IPS-18a (cell line): Measurements from ENCODE around the gene FGL2.
"Not testable (repeated sequence)": the region's sequence is repeated elsewhere in the genome, so short reads cannot be mapped to it uniquely, and the experiment has no call there.

Source experiments
- H3K27ac ChIP-seq: one replicate; pipeline ENCODE4 v1.5.1; 2013; ENCODE audit warnings: low read length
- H3K27me3 ChIP-seq: one replicate; pipeline ENCODE4 v1.6.1; 2013; ENCODE audit warnings: mild to moderate bottlenecking, low read length; ENCODE audit not compliant: control insufficient read depth, insufficient read depth
- H3K36me3 ChIP-seq: one replicate; pipeline ENCODE4 v1.6.1; 2013; ENCODE audit warnings: low read depth, low read length; ENCODE audit not compliant: control insufficient read depth
- H3K4me1 ChIP-seq: one replicate; pipeline ENCODE4 v1.6.1; 2013; ENCODE audit warnings: low read depth, low read length; ENCODE audit not compliant: control insufficient read depth
- H3K4me3 ChIP-seq: one replicate; pipeline ENCODE4 v1.5.1; 2013; ENCODE audit warnings: low read length
- H3K9ac ChIP-seq: one replicate; pipeline ENCODE4 v1.6.1; 2013; ENCODE audit warnings: mild to moderate bottlenecking, low read length, moderate library complexity
- H3K9me3 ChIP-seq: one replicate; pipeline ENCODE4 v1.6.1; 2013; ENCODE audit warnings: low read depth, low read length; ENCODE audit not compliant: control insufficient read depth

The FGL2 gene

GRCh38 chr7:77235276-77235675 is 35.7 kb upstream of the FGL2 start:
- no peaks in the 10 kb centered on the region for H3K36me3 ChIP-seq
- no peak overlapping the region for H3K27ac ChIP-seq
- no peak overlapping the region for H3K4me3 ChIP-seq
- no peaks in the 10 kb centered on the region for H3K4me1 ChIP-seq
- H3K27me3 ChIP-seq, result no peaks in the 10 kb centered on the region
- H3K9me3 ChIP-seq, result no peaks in the 10 kb centered on the region
- no peak overlapping the region for H3K9ac ChIP-seq

- no peak overlapping the region for H3K9ac ChIP-seq
- no peak overlapping the region for H3K27ac ChIP-seq
- no peaks in the 10 kb centered on the region for H3K4me1 ChIP-seq
- no peak overlapping the region for H3K4me3 ChIP-seq
- no peaks in the 10 kb centered on the region for H3K36me3 ChIP-seq
- H3K9me3 ChIP-seq, result no peaks in the 10 kb centered on the region
- H3K27me3 ChIP-seq, result no peaks in the 10 kb centered on the region
Measured at GRCh38 chr7:77232467-77232866, 32.8 kb upstream of the FGL2 start.

DNA sequence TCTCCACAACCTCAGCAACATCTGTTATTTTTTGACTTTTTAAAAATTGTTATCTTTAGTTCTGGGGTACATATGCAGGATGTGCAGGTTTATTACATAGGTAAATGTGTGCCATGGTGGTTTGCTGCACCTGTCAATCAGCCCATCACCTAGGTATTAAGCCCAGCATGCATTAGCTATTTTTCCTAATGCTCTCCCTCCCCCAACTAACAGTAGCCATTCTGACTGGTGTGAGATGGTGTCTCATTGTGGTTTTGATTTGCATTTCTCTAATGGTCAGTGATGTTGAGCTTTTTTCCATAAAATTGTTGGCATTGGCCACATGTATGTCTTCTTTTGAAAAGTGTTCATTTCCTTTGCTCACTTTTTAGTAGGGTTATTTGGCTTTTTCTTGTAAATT is 29.2 kb upstream of the FGL2 start:
- H3K36me3 ChIP-seq, H3K4me3 ChIP-seq, H3K9me3 ChIP-seq, H3K27me3 ChIP-seq, H3K9ac ChIP-seq, H3K4me1 ChIP-seq, H3K27ac ChIP-seq: not testable (repeated sequence)

DNA sequence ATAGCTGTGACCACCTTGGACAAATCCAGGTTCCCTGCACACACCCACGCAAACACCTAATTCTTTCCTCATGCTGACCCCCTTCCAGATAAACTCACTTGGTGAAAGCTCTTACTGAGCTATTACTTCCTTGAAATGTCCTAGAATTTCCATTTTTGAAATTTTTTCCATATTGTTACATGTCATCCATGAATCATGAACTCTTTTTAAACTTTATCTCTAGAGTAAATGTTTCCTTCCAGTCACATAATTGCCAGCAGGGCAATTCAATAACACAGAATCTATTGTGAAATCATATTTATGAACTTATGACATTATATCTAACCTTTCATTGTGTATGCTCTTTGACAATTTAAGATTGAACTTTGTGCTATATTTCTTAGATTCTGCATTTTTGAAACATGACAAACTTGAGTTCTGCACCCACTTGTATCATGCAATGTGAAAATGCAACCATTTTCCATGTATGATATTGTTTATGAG is 26.8 kb upstream of the FGL2 start:
- Histone ChIP-seq H3K9me3 (no peaks in the 10 kb centered on the region), H3K36me3 (no peaks in the 10 kb centered on the region), H3K9ac (no peak overlapping the region), H3K27ac (no peak overlapping the region), H3K4me3 (no peak overlapping the region), H3K27me3 (no peaks in the 10 kb centered on the region), H3K4me1 (no peaks in the 10 kb centered on the region)

DNA sequence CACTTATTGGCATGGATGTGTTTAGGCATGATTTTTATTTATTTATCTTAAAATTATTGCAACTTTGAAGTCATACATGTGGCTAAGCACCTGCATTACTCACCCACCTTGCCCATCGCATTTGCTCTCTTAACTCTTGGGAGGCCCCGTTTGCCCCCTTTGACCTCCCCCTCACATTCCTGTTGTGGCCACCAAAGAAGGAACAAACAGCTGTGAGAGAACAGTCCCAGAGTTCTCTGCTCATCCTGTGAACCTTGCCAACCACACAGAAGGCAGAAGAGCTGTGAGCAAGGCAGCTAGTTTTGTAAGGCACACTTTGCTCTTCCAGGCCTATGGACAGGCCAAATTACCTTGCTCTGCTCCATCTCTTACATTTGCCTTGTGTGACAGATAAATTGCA is 23.6 kb upstream of the FGL2 start:
- H3K4me1 ChIP-seq, result no peaks in the 10 kb centered on the region
- no peaks in the 10 kb centered on the region for H3K27me3 ChIP-seq
- no peaks in the 10 kb centered on the region for H3K36me3 ChIP-seq
- peaks cover 7% of the 10 kb centered on the region for H3K9me3 ChIP-seq
- H3K9ac ChIP-seq, result no peak overlapping the region
- H3K4me3 ChIP-seq, result no peak overlapping the region
- H3K27ac ChIP-seq, result no peak overlapping the region

DNA sequence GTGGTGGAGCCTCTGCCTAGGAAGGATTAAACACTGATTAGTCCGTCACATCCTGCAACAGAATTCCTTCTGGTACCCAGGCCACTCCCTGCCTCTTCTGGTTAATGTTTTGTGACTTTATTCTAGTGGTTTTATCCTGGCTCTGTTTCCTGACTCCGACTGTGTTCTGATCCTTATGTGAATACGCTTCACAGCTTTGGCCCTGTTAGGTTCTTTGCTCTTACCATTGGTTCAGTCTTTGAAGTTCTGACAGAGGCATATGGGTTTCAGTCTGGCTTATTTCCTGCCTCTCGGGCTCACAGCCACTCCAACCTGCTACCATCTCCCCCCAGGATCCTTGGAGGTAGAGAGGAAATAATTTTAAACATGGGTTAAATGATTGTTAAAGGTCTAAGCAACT is 23.2 kb upstream of the FGL2 start:
- Histone ChIP-seq H3K4me3 (no peak overlapping the region), H3K36me3 (no peaks in the 10 kb centered on the region), H3K27me3 (no peaks in the 10 kb centered on the region), H3K9ac (no peak overlapping the region), H3K27ac (no peak overlapping the region), H3K4me1 (no peaks in the 10 kb centered on the region), H3K9me3 (peaks cover 7% of the 10 kb centered on the region)

- no peak overlapping the region for H3K27ac ChIP-seq
- no peak overlapping the region for H3K9ac ChIP-seq
- H3K4me1 ChIP-seq, result no peaks in the 10 kb centered on the region
- no peaks in the 10 kb centered on the region for H3K36me3 ChIP-seq
- no peaks in the 10 kb centered on the region for H3K27me3 ChIP-seq
- H3K4me3 ChIP-seq, result no peak overlapping the region
- H3K9me3 ChIP-seq, result peaks cover 7% of the 10 kb centered on the region
Measured at GRCh38 chr7:77222065-77222464, 22.4 kb upstream of the FGL2 start.

GRCh38 chr7:77219701-77220331 is 20.2 kb upstream of the FGL2 start:
- not testable (repeated sequence) for H3K9me3 ChIP-seq, H3K4me3 ChIP-seq, H3K9ac ChIP-seq, H3K4me1 ChIP-seq, H3K36me3 ChIP-seq, H3K27ac ChIP-seq, H3K27me3 ChIP-seq

- H3K9me3 ChIP-seq, result peaks cover 7% of the 10 kb centered on the region
- H3K27ac ChIP-seq, result no peak overlapping the region
- no peaks in the 10 kb centered on the region for H3K4me1 ChIP-seq
- no peaks in the 10 kb centered on the region for H3K27me3 ChIP-seq
- H3K4me3 ChIP-seq, result no peak overlapping the region
- H3K9ac ChIP-seq, result no peak overlapping the region
- H3K36me3 ChIP-seq, result no peaks in the 10 kb centered on the region
Measured at GRCh38 chr7:77217474-77218185, 18.0 kb upstream of the FGL2 start.

DNA sequence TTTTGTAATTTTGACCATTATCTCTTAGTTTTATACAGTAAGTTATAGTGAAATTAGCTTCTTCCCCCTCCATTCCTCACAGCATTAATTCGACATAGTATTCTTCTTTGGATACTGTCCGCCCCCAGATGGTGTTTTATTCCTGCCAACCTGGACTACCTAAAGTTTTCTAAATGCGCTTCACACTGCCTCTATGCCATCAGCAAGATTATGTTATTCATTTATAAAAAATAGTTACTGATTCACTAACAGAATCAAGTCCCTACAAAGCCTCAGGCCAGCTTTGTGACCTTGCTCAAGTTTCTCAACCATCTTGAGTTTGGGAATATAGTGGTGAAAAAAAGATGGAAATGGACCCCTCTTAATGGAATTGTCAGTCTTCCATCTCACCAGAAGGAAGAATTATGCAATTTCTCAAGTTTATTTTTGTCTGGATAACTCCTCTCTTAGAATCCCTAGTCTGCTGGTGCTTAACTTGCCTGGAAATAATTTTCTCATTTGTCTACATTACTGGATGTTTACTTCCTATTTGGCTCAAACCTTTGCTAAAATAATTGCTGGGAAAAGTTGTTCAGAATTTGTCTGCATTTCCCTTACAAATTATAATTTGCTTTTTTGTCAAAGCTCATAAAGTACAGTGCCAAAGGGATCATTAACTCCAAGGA is 16.7 kb upstream of the FGL2 start:
- Histone ChIP-seq H3K27ac (no peak overlapping the region), H3K27me3 (no peaks in the 10 kb centered on the region), H3K4me1 (no peaks in the 10 kb centered on the region), H3K9me3 (peaks cover 7% of the 10 kb centered on the region), H3K36me3 (no peaks in the 10 kb centered on the region), H3K4me3 (no peak overlapping the region), H3K9ac (no peak overlapping the region)

DNA sequence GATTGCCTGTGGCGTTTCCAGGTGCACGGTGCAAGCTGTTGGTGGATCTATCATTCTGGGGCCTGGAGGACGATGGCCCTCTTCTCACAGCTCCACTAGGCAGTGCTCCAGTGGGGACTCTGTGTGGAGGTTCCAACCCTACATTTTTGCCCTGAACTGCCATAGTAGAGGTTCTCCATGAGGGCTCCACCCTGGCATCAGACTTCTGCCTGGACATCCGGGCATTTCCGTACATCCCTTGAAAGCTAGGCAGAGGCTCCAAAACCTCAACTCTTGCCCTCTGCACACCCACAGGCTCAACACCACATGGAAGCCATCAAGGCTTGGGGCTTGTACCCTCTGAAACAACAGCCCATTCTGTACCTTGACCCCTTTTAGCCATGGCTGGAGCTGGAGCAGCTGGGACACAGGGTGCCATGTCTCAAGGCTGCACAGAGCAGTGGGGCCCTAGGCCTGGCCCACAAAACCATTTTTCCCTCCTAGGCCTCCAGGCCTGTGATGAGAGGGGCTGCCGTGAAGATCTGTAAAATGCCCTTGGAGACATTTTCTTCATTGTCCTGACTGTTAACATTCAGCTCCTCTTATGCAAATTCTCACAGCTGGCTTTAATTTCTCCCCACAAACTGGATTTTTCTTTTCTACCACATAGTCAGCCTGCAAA is 10.0 kb upstream of the FGL2 start:
- Histone ChIP-seq H3K4me3 (no peak overlapping the region), H3K4me1 (no peaks in the 10 kb centered on the region), H3K36me3 (no peaks in the 10 kb centered on the region), H3K27ac (no peak overlapping the region), H3K9me3 (peaks cover 12% of the 10 kb centered on the region), H3K9ac (no peak overlapping the region), H3K27me3 (no peaks in the 10 kb centered on the region)
